Peyer's patch (tissue), 4 donors: ENCODE measurements around the gene SRBD1. TPM values are rescaled to one million over a fixed set of nuclear protein-coding genes. Genes with fewer than 3 reads are reported as not detected.

ENCODE experiments used
- DNase-seq, 3 donors: peaks; one replicate each; pipeline ENCODE4 v3.0.0-alpha.2; 2017 to 2019
- H3K27ac ChIP-seq, 4 donors: fragments of 200-600 bp; sonication (generic); one replicate each; pipeline ENCODE4 v1.5.1; 2016 to 2019
- H3K27me3 ChIP-seq, 2 donors: fragments of 200-600 bp; sonication (generic); one replicate each; pipeline ENCODE4 v1.5.1; 2019
- H3K36me3 ChIP-seq, 3 donors: fragments of 200-600 bp; sonication (generic); one replicate each; pipeline ENCODE4 v1.5.1; 2016 to 2019
- H3K4me1 ChIP-seq, 4 donors: fragments of 200-600 bp; sonication (generic); one replicate each; pipeline ENCODE4 v1.5.1; 2016 to 2019
- H3K4me3 ChIP-seq, 4 donors: fragments of 200-600 bp; sonication (generic); 1 replicate in 3 of 4; 2 replicates in 1 of 4; pipeline ENCODE4 v1.5.1; 2016 to 2019; ENCODE audit warnings: mild to moderate bottlenecking in 1 of 4
- H3K9me3 ChIP-seq, 4 donors: fragments of 200-600 bp; sonication (generic); one replicate each; pipeline ENCODE4 v1.5.1; 2016 to 2019; ENCODE audit warnings: mild to moderate bottlenecking in 1 of 4
- POLR2A ChIP-seq, 2 donors: fragments of 450-650 bp; IDR thresholded peaks; one replicate each; pipeline ENCODE4 v1.5.1; 2017; ENCODE audit warnings: antibody characterized with exemption in 2 of 2, mild to moderate bottlenecking in 2 of 2, moderate library complexity in 2 of 2
- total RNA-seq, 4 donors: library from RNA; depleted of rRNA; stranded (reverse); fragments of >200 nt; gene quantifications; one replicate each; pipeline ENCODE4 v1.1.0, GENCODE V29; 2016
- TF ChIP-seq, protein P1 (sequence below), 6 experiments: fragments of 450-650 bp in 4 of 6; fragments of 200-600 bp in 2 of 6; sonication (generic) in 1 of 6; IDR thresholded peaks; one replicate each; pipeline ENCODE4 v1.5.1; 2017 to 2019; ENCODE audit warnings: antibody characterized with exemption in 6 of 6, mild to moderate bottlenecking in 3 of 6, moderate library complexity in 1 of 6

SRBD1 gene
- total RNA-seq, 4 donors from 2014 or later = 14.9 to 32.2 (median 22.5) TPM

DNA sequence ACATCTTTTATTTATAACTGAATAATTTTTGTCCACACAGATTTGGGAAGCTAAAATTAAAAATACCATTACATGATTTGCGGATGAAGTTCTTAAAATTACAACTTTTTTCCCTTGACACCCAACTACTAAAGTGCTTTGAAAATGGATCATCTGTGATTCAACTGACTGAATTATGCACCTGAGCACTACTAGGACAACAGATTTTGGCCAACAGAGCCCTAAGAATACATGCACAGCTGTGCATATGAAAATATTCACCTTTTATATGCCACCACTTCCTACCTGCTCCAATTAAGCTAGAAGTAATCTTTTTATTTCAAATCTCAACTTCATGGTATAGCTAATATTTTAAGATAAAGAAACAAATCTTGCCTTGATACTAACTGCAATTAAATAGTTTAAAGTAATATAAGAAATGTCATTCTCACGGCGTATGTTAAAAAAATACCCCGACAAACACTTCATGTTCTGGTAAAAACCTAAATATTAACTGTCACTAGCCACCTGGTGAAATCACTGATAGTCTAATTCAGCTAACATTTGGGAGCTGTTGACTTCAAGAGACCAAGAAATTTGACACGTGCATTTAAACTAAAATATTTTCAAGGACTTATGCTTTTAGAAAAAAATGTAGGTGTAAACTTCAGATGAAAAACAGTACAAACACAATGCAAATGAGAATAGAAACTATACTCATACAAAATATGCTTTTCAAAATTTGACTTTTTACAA, 153.7 kb downstream of the SRBD1 start:
- H3K4me1 ChIP-seq = peaks cover 0 to 8% (median 0%) of the 10 kb centered on the region in 4 donors
- H3K9me3 ChIP-seq = no peaks in the 10 kb centered on the region
- no peaks in the 10 kb centered on the region for H3K27me3 ChIP-seq
- no peaks in the 10 kb centered on the region for H3K36me3 ChIP-seq
- DNase-seq = no peak
- H3K4me3 ChIP-seq = no peak overlapping the region
- H3K27ac ChIP-seq = no peak overlapping the region
- TF ChIP-seq, protein P1, sequence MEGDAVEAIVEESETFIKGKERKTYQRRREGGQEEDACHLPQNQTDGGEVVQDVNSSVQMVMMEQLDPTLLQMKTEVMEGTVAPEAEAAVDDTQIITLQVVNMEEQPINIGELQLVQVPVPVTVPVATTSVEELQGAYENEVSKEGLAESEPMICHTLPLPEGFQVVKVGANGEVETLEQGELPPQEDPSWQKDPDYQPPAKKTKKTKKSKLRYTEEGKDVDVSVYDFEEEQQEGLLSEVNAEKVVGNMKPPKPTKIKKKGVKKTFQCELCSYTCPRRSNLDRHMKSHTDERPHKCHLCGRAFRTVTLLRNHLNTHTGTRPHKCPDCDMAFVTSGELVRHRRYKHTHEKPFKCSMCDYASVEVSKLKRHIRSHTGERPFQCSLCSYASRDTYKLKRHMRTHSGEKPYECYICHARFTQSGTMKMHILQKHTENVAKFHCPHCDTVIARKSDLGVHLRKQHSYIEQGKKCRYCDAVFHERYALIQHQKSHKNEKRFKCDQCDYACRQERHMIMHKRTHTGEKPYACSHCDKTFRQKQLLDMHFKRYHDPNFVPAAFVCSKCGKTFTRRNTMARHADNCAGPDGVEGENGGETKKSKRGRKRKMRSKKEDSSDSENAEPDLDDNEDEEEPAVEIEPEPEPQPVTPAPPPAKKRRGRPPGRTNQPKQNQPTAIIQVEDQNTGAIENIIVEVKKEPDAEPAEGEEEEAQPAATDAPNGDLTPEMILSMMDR (IDR thresholded peaks at IDR 0.05) = no peak
- TF ChIP-seq POLR2A (IDR thresholded peaks at IDR 0.05) = no peak

DNA sequence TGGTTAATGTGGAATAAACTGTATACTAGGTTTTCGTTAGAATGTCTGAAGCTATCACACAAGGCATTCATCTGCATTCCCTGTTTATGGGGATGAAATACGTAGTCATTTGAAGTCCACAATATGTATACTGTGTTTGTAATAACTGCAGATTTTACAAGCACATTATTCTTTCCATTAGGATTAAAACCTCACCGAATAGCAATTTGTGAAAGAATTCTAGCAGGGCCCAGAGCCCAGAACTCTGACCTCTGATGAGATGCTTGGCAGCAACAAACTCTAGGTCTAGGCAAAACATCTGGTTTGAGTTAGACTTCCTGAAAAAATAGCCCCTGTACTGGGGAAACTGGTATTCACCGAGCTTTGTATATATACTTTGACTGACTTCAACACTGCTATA, 158.2 kb downstream of the SRBD1 start:
- Histone ChIP-seq H3K4me3 (no peak overlapping the region), H3K36me3 (no peaks in the 10 kb centered on the region), H3K9me3 (no peaks in the 10 kb centered on the region), H3K27ac (no peak overlapping the region), H3K27me3 (no peaks in the 10 kb centered on the region), H3K4me1 (no peaks in the 10 kb centered on the region)
- no peak for DNase-seq
- TF ChIP-seq, protein P1 (IDR thresholded peaks at IDR 0.05) = no peak
- no peak for TF ChIP-seq POLR2A (IDR thresholded peaks at IDR 0.05)

DNA sequence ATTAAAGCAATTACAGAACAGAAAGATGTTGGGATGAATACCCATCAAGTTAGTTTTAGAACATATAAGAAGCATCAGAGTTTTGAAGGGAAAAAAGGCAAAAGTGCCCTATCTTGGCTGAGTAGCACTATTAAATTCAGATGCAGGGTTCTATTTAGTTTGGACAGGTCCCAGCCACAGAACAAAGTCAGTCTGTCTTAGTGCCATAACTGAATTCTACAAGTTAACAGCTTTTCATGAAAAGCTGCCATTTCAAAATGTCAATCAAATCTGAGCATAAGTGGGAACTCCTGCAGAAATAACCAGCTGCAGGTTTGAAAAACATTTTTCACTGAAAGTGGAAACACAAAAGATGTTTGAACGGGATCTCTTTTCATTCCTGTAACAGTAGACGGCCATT, 160.4 kb downstream of the SRBD1 start:
- H3K36me3 ChIP-seq = no peaks in the 10 kb centered on the region
- no peaks in the 10 kb centered on the region for H3K9me3 ChIP-seq
- no peak overlapping the region for H3K4me3 ChIP-seq
- no peaks in the 10 kb centered on the region for H3K27me3 ChIP-seq
- no peak for TF ChIP-seq POLR2A (IDR thresholded peaks at IDR 0.05)
- TF ChIP-seq, protein P1 (IDR thresholded peaks at IDR 0.05) = no peak
- no peak for DNase-seq
- no peaks in the 10 kb centered on the region for H3K4me1 ChIP-seq
- H3K27ac ChIP-seq = no peak overlapping the region

DNA sequence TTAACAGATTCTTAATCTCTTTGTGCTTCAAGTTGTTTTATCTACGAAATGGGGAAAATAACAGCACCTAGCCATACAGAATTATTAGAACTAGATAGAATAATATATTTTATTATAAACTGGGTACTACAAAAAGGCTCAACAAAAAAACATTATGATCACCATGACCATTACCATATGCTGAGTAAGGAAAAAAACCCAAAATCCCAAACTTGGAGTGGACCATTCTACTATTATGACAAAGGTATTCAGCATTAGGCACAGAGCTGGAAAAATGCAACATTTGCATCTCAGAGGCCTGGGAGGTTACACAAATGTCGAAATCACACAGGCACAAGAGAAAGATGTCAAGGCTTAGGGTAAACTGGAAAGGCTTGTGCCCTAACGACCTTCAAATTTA, 162.8 kb downstream of the SRBD1 start:
- Histone ChIP-seq H3K4me1 (no peaks in the 10 kb centered on the region), H3K27ac (no peak overlapping the region), H3K4me3 (no peak overlapping the region), H3K36me3 (no peaks in the 10 kb centered on the region), H3K27me3 (no peaks in the 10 kb centered on the region), H3K9me3 (no peaks in the 10 kb centered on the region)
- TF ChIP-seq, protein P1 (IDR thresholded peaks at IDR 0.05) = no peak
- TF ChIP-seq POLR2A (IDR thresholded peaks at IDR 0.05) = no peak
- no peak for DNase-seq

DNA sequence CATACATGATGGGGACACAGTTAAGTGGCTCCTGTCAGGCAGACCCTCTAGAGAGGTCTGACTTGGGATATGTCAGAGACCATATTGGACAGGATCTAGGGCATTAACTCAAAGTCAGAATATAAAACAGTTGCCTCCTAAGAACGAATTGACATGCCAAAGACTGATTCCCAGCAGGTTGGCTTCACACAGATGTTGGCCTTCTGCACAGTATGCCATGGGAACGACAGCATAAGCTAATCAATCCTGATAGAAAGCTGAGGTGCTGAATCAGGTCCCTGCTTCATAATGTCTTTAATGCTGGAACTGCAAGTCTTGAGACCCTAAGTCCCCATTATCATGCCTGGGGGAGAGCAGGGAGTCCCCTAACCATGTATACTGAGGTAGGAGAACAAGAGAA, 165.1 kb downstream of the SRBD1 start:
- H3K36me3 ChIP-seq = no peaks in the 10 kb centered on the region
- no peak overlapping the region for H3K4me3 ChIP-seq
- no peak overlapping the region for H3K27ac ChIP-seq
- H3K4me1 ChIP-seq = no peaks in the 10 kb centered on the region
- no peak for DNase-seq
- H3K9me3 ChIP-seq = no peaks in the 10 kb centered on the region
- TF ChIP-seq, protein P1 (IDR thresholded peaks at IDR 0.05) = no peak
- no peak for TF ChIP-seq POLR2A (IDR thresholded peaks at IDR 0.05)
- no peaks in the 10 kb centered on the region for H3K27me3 ChIP-seq
